ENCODE results near the gene DDX54.

DDX54 gene, protein sequence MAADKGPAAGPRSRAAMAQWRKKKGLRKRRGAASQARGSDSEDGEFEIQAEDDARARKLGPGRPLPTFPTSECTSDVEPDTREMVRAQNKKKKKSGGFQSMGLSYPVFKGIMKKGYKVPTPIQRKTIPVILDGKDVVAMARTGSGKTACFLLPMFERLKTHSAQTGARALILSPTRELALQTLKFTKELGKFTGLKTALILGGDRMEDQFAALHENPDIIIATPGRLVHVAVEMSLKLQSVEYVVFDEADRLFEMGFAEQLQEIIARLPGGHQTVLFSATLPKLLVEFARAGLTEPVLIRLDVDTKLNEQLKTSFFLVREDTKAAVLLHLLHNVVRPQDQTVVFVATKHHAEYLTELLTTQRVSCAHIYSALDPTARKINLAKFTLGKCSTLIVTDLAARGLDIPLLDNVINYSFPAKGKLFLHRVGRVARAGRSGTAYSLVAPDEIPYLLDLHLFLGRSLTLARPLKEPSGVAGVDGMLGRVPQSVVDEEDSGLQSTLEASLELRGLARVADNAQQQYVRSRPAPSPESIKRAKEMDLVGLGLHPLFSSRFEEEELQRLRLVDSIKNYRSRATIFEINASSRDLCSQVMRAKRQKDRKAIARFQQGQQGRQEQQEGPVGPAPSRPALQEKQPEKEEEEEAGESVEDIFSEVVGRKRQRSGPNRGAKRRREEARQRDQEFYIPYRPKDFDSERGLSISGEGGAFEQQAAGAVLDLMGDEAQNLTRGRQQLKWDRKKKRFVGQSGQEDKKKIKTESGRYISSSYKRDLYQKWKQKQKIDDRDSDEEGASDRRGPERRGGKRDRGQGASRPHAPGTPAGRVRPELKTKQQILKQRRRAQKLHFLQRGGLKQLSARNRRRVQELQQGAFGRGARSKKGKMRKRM

DNA sequence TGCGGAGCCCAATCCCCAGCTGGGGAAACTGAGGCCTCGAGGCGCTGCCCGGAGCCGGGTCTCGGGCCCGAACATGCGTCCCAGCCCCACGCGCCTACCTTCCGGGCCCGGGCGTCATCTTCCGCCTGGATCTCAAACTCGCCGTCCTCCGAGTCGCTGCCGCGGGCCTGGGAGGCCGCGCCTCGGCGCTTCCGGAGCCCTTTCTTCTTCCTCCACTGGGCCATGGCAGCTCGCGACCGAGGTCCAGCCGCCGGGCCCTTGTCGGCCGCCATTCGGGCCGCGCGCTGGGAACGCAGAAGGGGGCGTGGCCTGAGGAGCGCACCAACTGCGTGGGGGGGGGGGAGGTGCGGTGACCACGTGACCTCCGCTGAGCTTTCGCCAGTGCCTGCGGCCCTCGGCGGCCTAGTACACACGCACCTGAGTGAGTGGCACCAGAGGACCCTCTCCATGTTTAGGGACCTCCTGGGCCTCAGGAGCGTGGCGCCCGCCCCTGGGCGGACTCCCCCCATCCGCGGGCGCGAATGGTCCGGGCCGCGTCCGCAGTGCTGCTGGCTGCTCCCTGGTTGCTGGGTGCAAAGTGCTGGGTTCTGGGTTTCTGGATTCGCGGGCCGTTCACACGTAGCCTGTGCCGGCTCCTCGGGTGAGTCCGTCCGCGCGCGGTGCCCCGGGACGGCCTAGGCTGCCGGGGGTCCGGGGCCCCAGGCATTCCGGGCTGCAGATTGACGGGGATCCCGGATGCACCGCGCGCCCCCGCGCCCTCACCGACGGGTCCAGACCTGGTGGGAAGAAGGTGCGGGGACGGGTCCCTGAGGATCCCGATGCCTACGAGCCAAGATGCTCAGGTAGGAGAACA, at the start of gene DDX54, which contains the start of gene RITA1:
DDX54 (minus strand) TSS at position 299 of the 853 bp plus-strand sequence; CDS start at position 272, 27 bp downstream.
RITA1 (plus strand) TSS at position 542 of the 853 bp plus-strand sequence. CDS start 1,026 bp downstream, outside the sequence.
- TF ChIP-seq ELF4 (IDR thresholded peaks at IDR 0.05), result peak; percentile 68
- no peak for TF ChIP-seq TARDBP (IDR thresholded peaks at IDR 0.05)
- TF ChIP-seq NFRKB (IDR thresholded peaks at IDR 0.05), result peak; percentile 83
- TF ChIP-seq BHLHE40 (IDR thresholded peaks at IDR 0.05; ENCODE audit: borderline replicate concordance), result peak; percentile 81
- peak; percentile 91 for TF ChIP-seq L3MBTL2 (conservative IDR thresholded peaks at IDR 0.05)
- TF ChIP-seq ZNF384 (IDR thresholded peaks at IDR 0.05), result no peak
- peak; percentile 66; the same call in 1 of the 2 replicates for TF ChIP-seq FOXM1 (IDR thresholded peaks at IDR 0.05; ENCODE audit: borderline replicate concordance)
- no peak for TF ChIP-seq SP1 (IDR thresholded peaks at IDR 0.05)
- TF ChIP-seq CTBP1 (IDR thresholded peaks at IDR 0.05; ENCODE audit: borderline replicate concordance), result no peak
- TF ChIP-seq HDGF (IDR thresholded peaks at IDR 0.05; ENCODE audit: borderline replicate concordance), result no peak
- peak; percentile 82 for TF ChIP-seq PKNOX1 (IDR thresholded peaks at IDR 0.05)
- TF ChIP-seq LEF1 (IDR thresholded peaks at IDR 0.05; ENCODE audit: borderline replicate concordance), result peak; percentile 74; the same call in 1 of the 2 replicates
- no peak for TF ChIP-seq FOXA1 (IDR thresholded peaks at IDR 0.05)
- TF ChIP-seq FOXK2 (IDR thresholded peaks at IDR 0.05), result no peak
- TF ChIP-seq SUZ12 (IDR thresholded peaks at IDR 0.05), result no peak
- 0 out of 2 replicates have a peak, but pooled peaks have one; percentile 37 for TF ChIP-seq ARNT (IDR thresholded peaks at IDR 0.05)
- CTCF ChIA-PET, result interaction anchor here (1.0 kb wide), 1 partner anchor 32 kb away, joined by 3 read pairs; no protein-coding TSS in a partner anchor
- POLR2A ChIA-PET, result interaction anchor here (0.7 to 2.0 kb wide), 12 partner anchors 8 to 237 kb away, joined by 3 to 7 read pairs (median 3); partner anchors contain the start of genes SDSL and TPCN1
- DNase-seq (ENCODE audit: extremely low spot score), result peak; percentile 82

DNA sequence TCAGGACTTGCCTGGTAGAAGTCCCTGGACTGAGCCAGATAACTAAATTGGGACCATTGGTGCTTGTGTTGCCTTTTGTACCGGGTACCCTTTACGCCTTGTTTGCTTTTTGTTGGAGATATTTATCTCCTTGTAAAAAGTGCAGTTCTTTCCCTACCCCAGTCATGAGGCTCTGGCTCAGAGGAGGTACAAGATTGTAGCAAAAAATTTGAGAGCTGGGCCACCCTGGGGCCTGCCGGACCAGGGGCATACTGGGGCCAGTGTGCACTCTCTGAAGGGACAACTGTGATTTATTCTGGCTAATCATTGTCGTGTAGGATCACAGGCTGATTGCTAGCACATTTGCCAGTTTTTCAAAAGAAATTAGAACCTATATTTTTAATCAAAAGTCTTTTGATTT, 49.2 kb upstream of the DDX54 start:
- TF ChIP-seq LEF1 (IDR thresholded peaks at IDR 0.05; ENCODE audit: borderline replicate concordance), result no peak
- TF ChIP-seq L3MBTL2 (conservative IDR thresholded peaks at IDR 0.05), result no peak
- TF ChIP-seq TARDBP (IDR thresholded peaks at IDR 0.05), result no peak
- TF ChIP-seq PKNOX1 (IDR thresholded peaks at IDR 0.05), result no peak
- no peak for TF ChIP-seq CTBP1 (IDR thresholded peaks at IDR 0.05; ENCODE audit: borderline replicate concordance)
- ChIA-PET CTCF (interaction anchor here (0.6 kb wide), 1 partner anchor 47 kb away, joined by 4 read pairs; no protein-coding TSS in a partner anchor), POLR2A (interaction anchor here (0.9 kb wide), 1 partner anchor 13 kb away, joined by 3 read pairs; the partner anchor contains the start of gene TPCN1)
- DNase-seq (ENCODE audit: extremely low spot score), result no peak

DNA sequence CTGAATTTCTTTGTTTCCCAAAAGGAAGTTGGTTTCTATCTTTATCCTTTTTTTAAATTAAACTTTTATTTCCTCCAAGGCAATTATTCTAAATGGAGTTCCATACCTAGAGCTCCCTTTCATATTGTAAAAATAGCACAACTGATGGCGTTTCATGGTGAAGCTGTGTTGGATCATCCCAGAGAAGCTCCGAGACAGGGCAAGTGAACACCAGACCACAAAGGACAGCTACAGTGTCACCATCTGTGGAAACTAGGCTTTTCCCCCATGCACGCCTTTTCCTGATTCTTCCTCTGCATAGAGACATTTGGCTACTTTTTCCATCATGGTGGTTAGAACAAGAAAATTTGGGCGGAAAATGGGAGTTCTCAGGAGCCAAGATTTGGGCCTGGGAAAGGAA, 48.7 kb upstream of the DDX54 start:
- TF ChIP-seq L3MBTL2 (conservative IDR thresholded peaks at IDR 0.05) (no peak), ELF4 (IDR thresholded peaks at IDR 0.05) (no peak), FOXK2 (IDR thresholded peaks at IDR 0.05) (no peak), PKNOX1 (IDR thresholded peaks at IDR 0.05) (no peak), TARDBP (IDR thresholded peaks at IDR 0.05) (no peak), ZNF384 (IDR thresholded peaks at IDR 0.05) (no peak), NFRKB (IDR thresholded peaks at IDR 0.05) (no peak), ARNT (IDR thresholded peaks at IDR 0.05) (no peak), BHLHE40 (IDR thresholded peaks at IDR 0.05; ENCODE audit: borderline replicate concordance) (no peak), SP1 (IDR thresholded peaks at IDR 0.05) (no peak), SUZ12 (IDR thresholded peaks at IDR 0.05) (no peak), LEF1 (IDR thresholded peaks at IDR 0.05; ENCODE audit: borderline replicate concordance) (no peak)
- ChIA-PET CTCF (interaction anchor here (0.6 kb wide), 1 partner anchor 47 kb away, joined by 4 read pairs; no protein-coding TSS in a partner anchor), POLR2A (interaction anchor here (0.9 kb wide), 1 partner anchor 13 kb away, joined by 3 read pairs; the partner anchor contains the start of gene TPCN1)
- no peak for DNase-seq (ENCODE audit: extremely low spot score)

DNA sequence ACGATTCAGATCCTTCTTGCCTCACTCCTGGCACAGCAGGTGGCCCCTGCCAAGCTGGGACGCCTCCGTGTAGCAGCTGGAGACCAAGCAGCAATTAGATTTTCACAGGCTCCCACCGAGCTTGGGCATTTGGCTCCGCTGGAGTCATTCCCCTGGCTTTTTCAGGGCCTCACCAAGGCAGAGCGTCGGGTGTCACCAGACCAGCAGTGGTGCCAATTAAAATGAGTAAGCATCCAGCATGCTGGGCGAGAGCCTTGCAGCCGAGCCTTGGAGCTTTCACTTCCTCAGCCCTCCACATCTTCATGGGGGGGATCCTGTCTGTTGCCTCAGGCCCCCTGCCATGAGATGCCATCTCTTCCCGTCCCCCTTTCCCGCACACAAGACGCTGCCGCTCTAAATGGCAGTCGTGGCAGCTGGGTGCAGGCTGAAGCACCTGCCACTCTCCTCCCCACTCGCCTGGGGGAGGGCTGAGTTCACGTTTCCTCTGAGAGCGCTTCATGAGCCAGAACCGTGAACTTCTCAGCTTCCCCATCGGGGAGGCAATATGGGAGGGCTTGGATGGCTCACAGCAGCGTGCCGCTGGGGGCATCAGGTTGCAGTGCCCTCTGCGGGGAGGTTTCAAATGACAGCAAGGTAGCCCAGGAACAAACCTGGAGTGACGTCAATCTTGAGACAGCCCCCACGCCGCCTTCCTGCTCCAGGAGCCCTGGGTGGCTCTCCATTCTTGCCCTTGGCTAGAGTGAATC, 47.7 kb upstream of the DDX54 start:
- DNase-seq (ENCODE audit: extremely low spot score), result no peak
- ChIA-PET CTCF (no interaction called here), POLR2A (no interaction called here)
- TF ChIP-seq SP1 (IDR thresholded peaks at IDR 0.05), result no peak
- TF ChIP-seq ARNT (IDR thresholded peaks at IDR 0.05), result no peak
- no peak for TF ChIP-seq FOXA1 (IDR thresholded peaks at IDR 0.05)
- no peak for TF ChIP-seq NFRKB (IDR thresholded peaks at IDR 0.05)
